NCI-H226 (cell line): ENCODE data around the gene MARS1.
"Not testable (repeated sequence)": the region's sequence is repeated elsewhere in the genome, so short reads cannot be mapped to it uniquely, and the experiment has no call there.

Experiments
- DNase-seq: peaks from one replicate; pipeline ENCODE4 v3.0.0-alpha.2; 2015

The MARS1 gene

DNA sequence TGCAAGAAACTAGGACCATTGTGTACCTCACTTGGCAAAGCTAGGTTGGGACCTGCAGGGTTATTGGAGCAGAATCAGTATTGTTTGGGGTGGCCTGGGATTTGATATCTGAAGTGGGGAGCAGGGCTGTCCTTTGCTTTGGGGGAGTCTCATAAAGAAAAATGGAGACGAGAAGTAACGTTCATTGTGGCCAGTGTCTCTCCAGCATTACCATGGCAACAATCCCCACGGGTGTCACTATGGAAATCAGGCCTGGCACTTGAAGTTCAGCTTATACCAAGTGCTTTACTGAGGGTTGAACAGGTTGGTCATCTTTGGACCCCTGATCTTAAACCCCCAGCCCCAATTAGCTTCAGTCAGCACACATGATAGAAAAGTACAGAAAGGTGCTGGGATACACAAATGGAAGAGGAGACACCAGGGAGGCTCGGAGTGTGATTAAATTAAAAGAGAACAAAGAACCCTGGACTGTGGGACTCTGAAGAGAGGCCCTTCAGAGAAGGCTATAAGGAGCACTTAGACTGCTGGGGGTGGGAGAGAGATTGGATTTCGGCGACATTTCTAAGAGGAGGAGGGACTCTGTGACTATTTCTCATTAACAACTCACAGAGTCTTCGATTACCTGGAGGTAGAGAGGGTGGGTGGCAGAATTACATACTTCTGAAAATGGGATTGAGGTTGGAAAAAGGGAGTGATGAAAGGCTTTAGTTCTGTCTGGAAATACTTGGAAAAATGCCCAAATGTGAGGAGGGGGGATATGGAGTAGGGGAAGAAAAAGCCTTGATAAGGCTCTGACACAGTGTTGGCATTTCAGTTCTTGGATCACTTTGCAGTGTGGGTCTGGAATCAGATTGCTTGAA is 65.7 kb downstream of the MARS1 start:
- no peak for DNase-seq

DNA sequence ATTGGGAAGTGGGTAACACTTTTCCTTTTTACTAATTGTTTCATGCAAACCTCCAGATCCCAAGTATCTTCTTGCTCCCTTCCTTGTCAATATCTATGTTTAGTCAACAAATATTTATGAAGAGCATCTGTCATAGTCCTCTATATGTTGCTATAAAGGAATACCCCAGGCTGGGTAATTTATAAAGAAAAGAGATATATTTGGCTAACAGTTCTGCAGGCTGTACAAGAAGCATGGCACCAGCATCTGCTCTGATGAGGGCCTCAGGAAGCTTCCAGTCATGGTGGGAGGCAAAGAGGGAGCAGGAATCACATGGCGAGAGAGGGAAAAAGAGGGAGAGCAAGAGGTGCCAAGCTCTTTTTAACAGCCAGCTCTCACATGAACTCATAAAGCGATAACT is 66.6 kb downstream of the MARS1 start:
- no peak for DNase-seq

DNA sequence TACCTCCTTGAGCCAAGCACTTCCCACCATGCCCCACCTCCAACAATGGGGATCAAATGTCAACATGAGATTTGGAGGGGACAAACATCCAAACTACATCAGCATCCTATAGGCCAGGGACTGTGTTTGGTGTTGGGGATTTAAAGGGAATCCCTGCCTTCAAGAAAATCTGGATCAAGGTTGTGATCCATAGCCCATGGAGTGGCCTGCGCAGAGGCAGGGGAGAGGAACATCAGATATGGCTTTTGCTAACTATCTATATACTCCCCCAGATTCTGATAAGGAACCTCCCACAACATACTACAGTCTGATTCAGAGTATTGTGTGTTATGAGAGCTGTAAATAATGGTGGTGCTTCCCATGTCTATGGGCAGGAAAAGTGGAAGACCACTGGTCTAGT is 67.0 kb downstream of the MARS1 start:
- no peak for DNase-seq

DNA sequence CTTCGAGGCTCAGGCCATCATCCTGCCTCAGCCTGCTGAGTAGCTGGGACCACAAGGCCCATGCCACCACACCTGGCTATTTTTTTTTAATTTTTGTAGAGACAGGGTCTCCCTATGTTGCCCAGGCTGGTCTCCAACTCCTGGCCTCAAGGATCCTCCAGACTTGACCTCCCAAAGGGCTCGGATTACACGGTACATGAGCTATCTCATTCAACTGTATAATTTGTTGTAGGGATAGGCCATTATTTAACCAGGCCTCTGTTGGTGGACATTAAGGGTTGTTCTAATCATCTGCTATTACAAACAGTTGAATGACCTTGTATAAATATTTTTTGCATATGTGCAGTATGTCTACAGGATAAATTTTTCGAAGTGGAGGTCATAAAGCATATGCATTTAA is 71.0 kb downstream of the MARS1 start:
- DNase-seq, result no peak

DNA sequence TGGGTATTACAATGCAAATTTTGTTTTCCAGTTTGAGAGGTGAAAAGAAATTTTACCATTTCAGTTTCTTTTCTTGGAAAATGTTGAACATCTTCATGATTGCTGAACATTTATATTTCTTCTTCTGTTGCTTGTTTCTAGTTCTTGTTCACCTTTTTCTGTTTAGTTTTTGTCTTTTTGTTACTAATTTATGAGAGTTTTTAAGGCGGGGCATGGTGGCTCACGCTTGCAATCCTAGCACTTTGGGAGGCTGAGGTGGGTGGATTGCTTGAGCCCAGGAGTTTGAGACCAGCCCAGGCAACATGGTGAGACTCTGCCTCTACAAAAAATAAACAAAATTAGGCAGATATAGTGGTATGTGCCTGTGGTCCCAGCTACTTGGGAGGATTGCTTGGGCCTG is 72.6 kb downstream of the MARS1 start:
- no peak for DNase-seq

DNA sequence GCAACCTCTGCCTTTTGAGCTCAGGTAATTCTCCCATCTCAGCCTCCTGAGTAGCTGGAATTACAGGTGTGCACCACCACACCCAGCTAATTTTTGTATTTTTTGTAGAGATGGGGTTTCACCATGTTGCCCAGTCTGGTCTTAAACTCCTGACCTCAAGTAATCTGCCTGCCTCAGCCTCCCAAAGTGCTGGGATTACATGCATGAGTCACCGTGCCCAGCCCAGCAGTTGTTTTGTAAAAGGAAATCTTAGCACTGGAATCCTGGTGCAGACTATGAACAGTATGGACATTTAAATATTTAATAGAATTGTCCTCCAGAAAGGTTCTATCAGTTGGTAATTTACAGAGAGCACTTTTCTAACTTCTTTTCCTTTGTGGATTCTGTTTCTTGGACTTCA is 73.2 kb downstream of the MARS1 start:
- not testable (repeated sequence) for DNase-seq

DNA sequence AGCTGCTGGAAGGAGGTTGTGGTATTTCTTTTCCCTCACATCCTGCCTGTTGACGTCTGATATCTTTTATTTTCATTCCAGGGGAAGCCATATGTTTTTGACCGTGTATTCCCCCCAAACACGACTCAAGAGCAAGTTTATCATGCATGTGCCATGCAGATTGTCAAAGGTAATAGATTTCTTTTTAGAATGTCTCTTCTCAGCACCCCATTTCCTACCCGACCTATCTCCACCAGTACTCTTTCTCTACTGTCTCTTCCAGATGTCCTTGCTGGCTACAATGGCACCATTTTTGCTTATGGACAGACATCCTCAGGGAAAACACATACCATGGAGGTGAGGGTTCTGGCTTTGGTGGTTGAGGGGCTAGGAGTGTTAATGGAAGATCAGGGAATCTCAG is 75.5 kb downstream of the MARS1 start:
- DNase-seq, result no peak

DNA sequence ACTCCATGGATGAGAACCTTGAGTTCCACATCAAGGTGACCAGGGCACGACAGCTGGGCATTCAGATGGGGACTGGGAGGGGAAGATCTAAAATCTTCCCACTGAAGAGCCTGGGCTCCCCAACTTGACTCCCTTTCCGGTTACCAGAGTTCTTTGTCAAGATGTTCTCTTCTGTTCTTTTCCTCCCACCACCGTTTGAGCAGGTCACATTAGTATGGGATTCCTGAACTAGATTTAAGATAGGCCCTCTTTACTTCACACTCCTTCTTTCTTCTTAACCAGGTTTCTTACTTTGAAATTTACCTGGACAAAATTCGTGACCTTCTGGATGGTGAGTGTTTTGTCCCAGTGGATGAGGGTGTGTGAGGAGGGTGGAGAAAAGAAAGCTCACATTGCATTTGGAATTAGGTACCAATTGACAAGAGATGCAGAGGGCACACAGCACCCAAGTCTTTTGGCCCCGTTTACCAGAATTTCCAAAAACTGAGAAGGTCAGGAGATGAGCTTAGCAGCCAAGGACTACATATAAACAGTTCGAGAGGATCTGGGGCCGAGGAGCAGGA is 76.4 kb downstream of the MARS1 start:
- no peak for DNase-seq
